Fibroblast of lung (primary cell): ENCODE data around the gene ELOA. TPM values are rescaled to one million over a fixed set of nuclear protein-coding genes. Genes with fewer than 3 reads are reported as not detected.

Experiments used
- DNase-seq, 2 donors: peaks; one replicate each; pipeline versions ENCODE4 v3.0.0 to v3.0.0-alpha.2; 2010; ENCODE audit warnings: low read depth in 2 of 2
- H2AFZ ChIP-seq: 2 replicates; pipeline ENCODE4 v1.5.1; 2012; ENCODE audit warnings: low read length, control low read depth, inconsistent platforms
- H3K27ac ChIP-seq: 2 replicates; pipeline ENCODE4 v1.5.1; 2011; ENCODE audit warnings: low read length, control low read depth; ENCODE audit not compliant: insufficient read depth
- H3K27me3 ChIP-seq: 2 replicates; pipeline ENCODE4 v1.5.1; 2011; ENCODE audit warnings: mild to moderate bottlenecking, low read length; ENCODE audit not compliant: control insufficient read depth, insufficient read depth
- H3K36me3 ChIP-seq: 2 replicates; pipeline ENCODE4 v1.5.1; 2011; ENCODE audit warnings: low read length; ENCODE audit not compliant: control insufficient read depth, insufficient read depth
- H3K4me1 ChIP-seq: 2 replicates; pipeline ENCODE4 v1.5.1; 2011; ENCODE audit warnings: low read length; ENCODE audit not compliant: control insufficient read depth, insufficient read depth; ENCODE audit errors: extremely low read depth
- H3K4me2 ChIP-seq: 2 replicates; pipeline ENCODE4 v1.5.1; 2011; ENCODE audit warnings: low read length, control low read depth; ENCODE audit not compliant: insufficient read depth; ENCODE audit errors: extremely low read depth
- H3K4me3 ChIP-seq, 4 experiments: fragments of 200-600 bp in 1 of 4; sonication (generic) in 1 of 4; replicated peaks in 1 of 4; 2 replicates each; pipeline ENCODE4 v1.5.1; 2011 to 2016; ENCODE audit warnings: low read length in 4 of 4, low read depth in 3 of 4, mild to moderate bottlenecking in 3 of 4, control low read depth in 2 of 4, inconsistent platforms in 1 of 4, mixed read lengths in 1 of 4; ENCODE audit not compliant: insufficient read depth in 1 of 4; ENCODE audit errors: control extremely low read depth in 1 of 4
- H3K79me2 ChIP-seq: 2 replicates; pipeline ENCODE4 v1.5.1; 2012; ENCODE audit warnings: mild to moderate bottlenecking, low read length, inconsistent platforms; ENCODE audit not compliant: control insufficient read depth, insufficient read depth
- H3K9ac ChIP-seq: 2 replicates; pipeline ENCODE4 v1.5.1; 2011; ENCODE audit warnings: mild to moderate bottlenecking, low read length, control low read depth; ENCODE audit not compliant: insufficient read depth
- H3K9me3 ChIP-seq: 2 replicates; pipeline ENCODE4 v1.5.1; 2012; ENCODE audit warnings: low read depth, low read length; ENCODE audit not compliant: control insufficient read depth, insufficient read depth
- H4K20me1 ChIP-seq: 2 replicates; pipeline ENCODE4 v1.5.1; 2011; ENCODE audit warnings: low read length; ENCODE audit not compliant: control insufficient read depth, insufficient read depth; ENCODE audit errors: extremely low read depth
- CTCF ChIP-seq, 2 donors: IDR thresholded peaks in 1 of 2; conservative IDR thresholded peaks in 1 of 2; 1 replicate in 1 of 2; 2 replicates in 1 of 2; pipeline ENCODE4 v1.5.1; 2011 to 2012; ENCODE audit warnings: low read length in 2 of 2, control low read depth in 1 of 2, inconsistent platforms in 1 of 2, low read depth in 1 of 2, mild to moderate bottlenecking in 1 of 2
- EZH2 ChIP-seq: IDR thresholded peaks from 2 replicates; pipeline ENCODE4 v1.5.1; 2012; ENCODE audit warnings: low read length, control low read depth, mild to moderate bottlenecking; ENCODE audit errors: missing control alignments
- polyA plus RNA-seq, 2 donors: library from polyadenylated mRNA; depleted of rRNA in 1 of 2; stranded (reverse) in 1 of 2; unstranded in 1 of 2; fragments of >200 nt; gene quantifications; 2 replicates each; pipeline ENCODE4 v1.2.1, GENCODE V29; 2011 to 2012; ENCODE audit warnings: missing spikeins in 1 of 2
- total RNA-seq: library from RNA; depleted of rRNA; stranded (reverse); fragments of >200 nt; gene quantifications from 2 replicates; pipeline ENCODE4 v1.2.1, GENCODE V29; 2014

ELOA gene
- total and polyA plus RNA-seq, 2 donors (not counting 1 experiment from before 2014, with no cell fraction given): 19.3 to 34.1 TPM

- no peaks in the 10 kb centered on the region for H3K9me3 ChIP-seq
- no peak overlapping the region for H2AFZ ChIP-seq
- H3K4me2 ChIP-seq: no peak overlapping the region
- H3K27ac ChIP-seq: no peak overlapping the region
- H3K36me3 ChIP-seq: peaks cover 38% of the 10 kb centered on the region
- no peaks in the 10 kb centered on the region for H4K20me1 ChIP-seq
- DNase-seq: no peak
- H3K9ac ChIP-seq: no peak overlapping the region
- H3K79me2 ChIP-seq: peaks cover 28% of the 10 kb centered on the region
- no peak overlapping the region for H3K4me3 ChIP-seq
- no peak for TF ChIP-seq CTCF (conservative IDR thresholded peaks at IDR 0.05 in 1 of 2, IDR thresholded peaks at IDR 0.05 in 1 of 2; ENCODE audit: low read depth in 1 of 2, low read length in 2 of 2)
- H3K4me1 ChIP-seq: peaks cover 8% of the 10 kb centered on the region
- no peaks in the 10 kb centered on the region for H3K27me3 ChIP-seq
Observed at GRCh38 chr1:23752909-23753308, 9.6 kb downstream of the ELOA start.

GRCh38 chr1:23756676-23757075 lies 13.4 kb downstream of the ELOA start:
- no peaks in the 10 kb centered on the region for H4K20me1 ChIP-seq
- no peaks in the 10 kb centered on the region for H3K27me3 ChIP-seq
- H3K27ac ChIP-seq: no peak overlapping the region
- no peak for TF ChIP-seq CTCF (conservative IDR thresholded peaks at IDR 0.05 in 1 of 2, IDR thresholded peaks at IDR 0.05 in 1 of 2; ENCODE audit: low read depth in 1 of 2, low read length in 2 of 2)
- no peak overlapping the region for H3K4me2 ChIP-seq
- peaks cover 6% of the 10 kb centered on the region for H3K79me2 ChIP-seq
- H3K9me3 ChIP-seq: no peaks in the 10 kb centered on the region
- peak; percentile 42 to 57 for DNase-seq
- H3K4me3 ChIP-seq: no peak overlapping the region
- peaks cover 8% of the 10 kb centered on the region for H3K4me1 ChIP-seq
- H3K36me3 ChIP-seq: peaks cover 39% of the 10 kb centered on the region
- H3K9ac ChIP-seq: no peak overlapping the region
- H2AFZ ChIP-seq: no peak overlapping the region

GRCh38 chr1:23757812-23758211 lies 14.5 kb downstream of the ELOA start:
- no peak for DNase-seq
- no peaks in the 10 kb centered on the region for H3K9me3 ChIP-seq
- no peak overlapping the region for H3K27ac ChIP-seq
- peaks cover 35% of the 10 kb centered on the region for H3K36me3 ChIP-seq
- no peaks in the 10 kb centered on the region for H3K27me3 ChIP-seq
- no peaks in the 10 kb centered on the region for H4K20me1 ChIP-seq
- no peak overlapping the region for H3K9ac ChIP-seq
- no peak overlapping the region for H2AFZ ChIP-seq
- H3K4me3 ChIP-seq: no peak overlapping the region
- H3K4me2 ChIP-seq: no peak overlapping the region
- TF ChIP-seq CTCF (conservative IDR thresholded peaks at IDR 0.05 in 1 of 2, IDR thresholded peaks at IDR 0.05 in 1 of 2; ENCODE audit: low read depth in 1 of 2, low read length in 2 of 2) (no peak), EZH2 (no peak)
- peaks cover 8% of the 10 kb centered on the region for H3K4me1 ChIP-seq
- peaks cover 4% of the 10 kb centered on the region for H3K79me2 ChIP-seq
